Gastroesophageal sphincter (tissue), 4 donors: ENCODE data around the gene ATP6V0D1. TPM values are rescaled to one million over a fixed set of nuclear protein-coding genes. Genes with fewer than 3 reads are reported as not detected.

Experiments
- ATAC-seq: fragments of 150-250 bp; one replicate; pipeline ENCODE4 v1.9.1; 2016; ENCODE audit warnings: mild to moderate bottlenecking, moderate library complexity
- H3K27ac ChIP-seq, 4 donors: fragments of 200-600 bp; sonication (generic) in 3 of 4; 1 replicate in 3 of 4; 2 replicates in 1 of 4; pipeline ENCODE4 v1.5.1; 2016 to 2019
- H3K27me3 ChIP-seq: fragments of 200-600 bp; sonication (generic); one replicate; pipeline ENCODE4 v1.5.1; 2019
- H3K36me3 ChIP-seq, 2 donors: fragments of 200-600 bp; sonication (generic); one replicate each; pipeline ENCODE4 v1.5.1; 2019; ENCODE audit warnings: control low read depth in 1 of 2
- H3K4me1 ChIP-seq, 3 donors: fragments of 200-600 bp; sonication (generic); 1 replicate in 2 of 3; 2 replicates in 1 of 3; pipeline ENCODE4 v1.5.1; 2016 to 2019; ENCODE audit warnings: control low read depth in 2 of 3
- H3K4me3 ChIP-seq, 2 donors: fragments of 200-600 bp; sonication (generic); one replicate each; pipeline ENCODE4 v1.5.1; 2019; ENCODE audit warnings: mild to moderate bottlenecking in 1 of 2, moderate library complexity in 1 of 2
- H3K9me3 ChIP-seq, 3 donors: fragments of 200-600 bp; sonication (generic); one replicate each; pipeline ENCODE4 v1.5.1; 2017 to 2019; ENCODE audit warnings: control low read depth in 2 of 3
- EP300 ChIP-seq: sonication (generic); formaldehyde crosslinking; IDR thresholded peaks from one replicate; pipeline ENCODE4 v1.6.1; 2017; ENCODE audit warnings: antibody characterized with exemption, mild to moderate bottlenecking
- POLR2A ChIP-seq, 2 donors: fragments of 450-650 bp; IDR thresholded peaks; one replicate each; pipeline ENCODE4 v1.6.1; 2017; ENCODE audit warnings: antibody characterized with exemption in 2 of 2, mild to moderate bottlenecking in 2 of 2, moderate library complexity in 1 of 2
- POLR2AphosphoS5 ChIP-seq: sonication (generic); formaldehyde crosslinking; IDR thresholded peaks from one replicate; pipeline ENCODE4 v1.6.1; 2017; ENCODE audit warnings: antibody characterized with exemption
- WGBS, 2 donors: methylation state at CpG; one replicate each; pipeline ENCODE4 v1.1.5; 2018; ENCODE audit warnings: low coverage in 1 of 2; 5-methylcytosine and 5-hydroxymethylcytosine counted together
- total RNA-seq, 4 donors: library from RNA; depleted of rRNA; stranded (reverse); fragments of >200 nt; gene quantifications; one replicate each; pipeline ENCODE4 v1.1.0, GENCODE V29; 2016
- TF ChIP-seq, protein P1 (sequence below), 4 experiments: fragments of 200-600 bp in 2 of 4; fragments of 450-650 bp in 2 of 4; sonication (generic) in 1 of 4; IDR thresholded peaks; one replicate each; pipeline ENCODE4 v1.5.1; 2017 to 2019; ENCODE audit warnings: antibody characterized with exemption in 4 of 4, mild to moderate bottlenecking in 2 of 4, moderate library complexity in 2 of 4

The ATP6V0D1 gene
- total RNA-seq, 4 donors from 2014 or later = 94.2 to 145 (median 110) TPM

DNA sequence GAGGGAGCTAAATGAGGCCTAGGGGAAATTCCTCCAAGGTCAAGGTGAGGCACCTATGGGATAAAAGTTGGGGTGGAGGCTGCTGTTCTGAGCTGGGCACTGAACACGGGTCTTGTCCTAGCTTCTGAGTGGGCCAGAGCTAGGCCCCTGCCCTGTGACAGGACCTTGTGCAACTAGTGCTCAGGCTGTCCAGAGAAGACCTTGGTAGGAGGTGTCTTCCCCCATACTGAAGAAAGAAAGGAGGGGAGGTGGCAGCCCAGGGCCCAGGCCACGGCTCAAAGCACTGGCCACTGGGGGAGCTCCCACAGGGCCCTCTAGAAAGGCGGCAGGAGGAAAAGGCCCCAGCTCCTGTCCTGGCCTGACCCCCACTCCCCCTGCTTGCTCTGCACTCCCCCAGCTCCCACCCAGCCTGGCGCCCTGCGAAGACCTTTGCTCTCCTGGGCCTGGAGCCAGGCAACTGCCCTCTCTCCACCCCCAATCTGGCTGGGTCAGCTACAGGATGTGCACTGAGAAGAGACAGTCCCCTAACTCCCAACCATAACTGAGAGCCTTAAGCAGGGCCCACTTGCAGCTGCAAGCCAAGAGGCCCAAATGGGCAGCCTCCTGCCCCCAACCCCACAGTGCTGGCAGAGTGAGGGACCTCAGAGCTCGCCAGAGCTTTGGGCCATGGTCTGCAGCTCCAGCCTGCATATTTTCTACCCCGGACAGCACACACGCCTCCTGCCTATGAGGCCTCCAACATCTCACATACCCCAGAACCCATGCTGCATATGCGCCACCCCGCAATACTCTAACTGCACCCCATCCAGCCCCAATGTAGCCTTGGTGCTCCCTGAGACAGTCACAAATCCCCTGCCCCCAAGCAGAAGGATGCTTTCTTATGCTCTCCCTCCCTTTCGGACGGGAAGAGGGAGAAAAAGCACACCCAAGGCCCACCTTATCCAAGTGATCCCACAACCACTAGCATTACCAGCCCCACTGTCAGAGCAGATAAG is 34.7 kb downstream of the ATP6V0D1 start:
- peaks cover 0 to 98% (median 58%) of the 10 kb centered on the region in 3 donors for H3K4me1 ChIP-seq
- H3K27me3 ChIP-seq = no peaks in the 10 kb centered on the region
- WGBS, 2 donors = 75 to 78% methylated on average over 3 to 8 of the region's 12 CpGs
- ATAC-seq = no peak
- no peaks in the 10 kb centered on the region for H3K9me3 ChIP-seq
- TF ChIP-seq EP300 (no peak), POLR2A (IDR thresholded peaks at IDR 0.05) (no peak)
- peak overlapping the region in 3 of 4 donors; percentile 34 to 63 (median 51) for H3K27ac ChIP-seq
- H3K36me3 ChIP-seq = peaks cover 0 to 78% of the 10 kb centered on the region in 2 donors
- H3K4me3 ChIP-seq = no peak overlapping the region

GRCh38 chr16:67445441-67445912 is 35.5 kb downstream of the ATP6V0D1 start:
- Histone ChIP-seq H3K9me3 (no peaks in the 10 kb centered on the region), H3K4me1 (peaks cover 0 to 98% (median 53%) of the 10 kb centered on the region in 3 donors), H3K4me3 (no peak overlapping the region), H3K27me3 (no peaks in the 10 kb centered on the region), H3K27ac (peak overlapping the region in 1 of 4 donors; percentile 63), H3K36me3 (peaks cover 0 to 78% of the 10 kb centered on the region in 2 donors)
- TF ChIP-seq POLR2AphosphoS5 (no peak), POLR2A (IDR thresholded peaks at IDR 0.05) (no peak), EP300 (no peak)
- TF ChIP-seq, protein P1, sequence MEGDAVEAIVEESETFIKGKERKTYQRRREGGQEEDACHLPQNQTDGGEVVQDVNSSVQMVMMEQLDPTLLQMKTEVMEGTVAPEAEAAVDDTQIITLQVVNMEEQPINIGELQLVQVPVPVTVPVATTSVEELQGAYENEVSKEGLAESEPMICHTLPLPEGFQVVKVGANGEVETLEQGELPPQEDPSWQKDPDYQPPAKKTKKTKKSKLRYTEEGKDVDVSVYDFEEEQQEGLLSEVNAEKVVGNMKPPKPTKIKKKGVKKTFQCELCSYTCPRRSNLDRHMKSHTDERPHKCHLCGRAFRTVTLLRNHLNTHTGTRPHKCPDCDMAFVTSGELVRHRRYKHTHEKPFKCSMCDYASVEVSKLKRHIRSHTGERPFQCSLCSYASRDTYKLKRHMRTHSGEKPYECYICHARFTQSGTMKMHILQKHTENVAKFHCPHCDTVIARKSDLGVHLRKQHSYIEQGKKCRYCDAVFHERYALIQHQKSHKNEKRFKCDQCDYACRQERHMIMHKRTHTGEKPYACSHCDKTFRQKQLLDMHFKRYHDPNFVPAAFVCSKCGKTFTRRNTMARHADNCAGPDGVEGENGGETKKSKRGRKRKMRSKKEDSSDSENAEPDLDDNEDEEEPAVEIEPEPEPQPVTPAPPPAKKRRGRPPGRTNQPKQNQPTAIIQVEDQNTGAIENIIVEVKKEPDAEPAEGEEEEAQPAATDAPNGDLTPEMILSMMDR (IDR thresholded peaks at IDR 0.05) = no peak
- WGBS, 2 donors = 67% methylated on average over 1 of the region's 3 CpGs; no CpG with 5 or more reads in 1 of the 2 donors
- ATAC-seq = no peak

DNA sequence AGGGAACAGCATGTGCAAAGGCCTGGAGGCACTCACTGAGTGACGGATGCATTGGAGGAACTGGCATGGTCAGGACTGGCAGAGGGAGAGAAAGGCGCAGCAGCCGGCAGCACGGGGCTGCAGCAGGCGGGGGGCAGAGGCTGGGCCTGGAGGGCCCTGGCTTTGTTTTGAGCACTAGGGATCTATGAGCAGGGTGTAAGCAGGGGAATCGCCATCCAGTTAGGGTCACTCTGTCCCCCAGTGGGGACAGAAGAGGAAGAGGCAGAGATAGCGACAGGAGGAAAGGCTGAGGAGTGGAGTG is 35.9 kb downstream of the ATP6V0D1 start:
- 92% methylated on average over 7 of the region's 7 CpGs; no CpG with 5 or more reads in 1 of the 2 donors for WGBS, 2 donors
- H3K4me3 ChIP-seq = no peak overlapping the region
- H3K9me3 ChIP-seq = no peaks in the 10 kb centered on the region
- H3K4me1 ChIP-seq = peaks cover 0 to 98% (median 49%) of the 10 kb centered on the region in 3 donors
- TF ChIP-seq POLR2A (IDR thresholded peaks at IDR 0.05) = no peak
- H3K36me3 ChIP-seq = peaks cover 0 to 78% of the 10 kb centered on the region in 2 donors
- no peak for ATAC-seq
- peak overlapping the region in 1 of 4 donors; percentile 63 for H3K27ac ChIP-seq
- no peaks in the 10 kb centered on the region for H3K27me3 ChIP-seq

GRCh38 chr16:67444259-67445125 is 36.5 kb downstream of the ATP6V0D1 start:
- ATAC-seq = no peak
- WGBS, 2 donors = 0% methylated on average over 1 of the region's 22 CpGs; no CpG with 5 or more reads in 1 of the 2 donors
- Histone ChIP-seq H3K27ac (peak overlapping the region in 3 of 4 donors; percentile 53 to 70 (median 63)), H3K36me3 (peaks cover 0 to 78% of the 10 kb centered on the region in 2 donors), H3K9me3 (no peaks in the 10 kb centered on the region), H3K27me3 (no peaks in the 10 kb centered on the region), H3K4me3 (no peak overlapping the region), H3K4me1 (peaks cover 0 to 93% (median 46%) of the 10 kb centered on the region in 3 donors)
- TF ChIP-seq POLR2A (IDR thresholded peaks at IDR 0.05) = no peak
- TF ChIP-seq, protein P1 (IDR thresholded peaks at IDR 0.05) = no peak
- no peak for TF ChIP-seq EP300
- TF ChIP-seq POLR2AphosphoS5 = no peak

DNA sequence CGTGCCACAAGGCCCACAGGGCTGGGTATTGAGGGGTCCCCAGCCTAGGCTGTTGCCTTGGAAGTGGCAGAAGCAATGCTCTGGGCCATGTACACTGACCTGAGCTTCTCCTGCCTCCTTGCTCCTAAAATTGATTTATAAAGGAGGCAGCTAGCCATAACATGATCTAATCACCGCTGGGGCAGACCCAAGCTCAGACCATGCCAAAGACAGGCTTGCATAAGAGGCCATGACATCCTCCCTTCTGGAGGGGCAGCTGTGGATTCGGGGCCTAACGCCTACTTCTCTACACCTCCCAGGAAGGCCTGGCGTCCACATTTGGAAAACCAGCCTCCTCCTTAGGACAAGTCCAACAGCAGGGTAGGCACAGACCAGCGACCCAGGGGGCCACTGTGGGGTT is 37.7 kb downstream of the ATP6V0D1 start:
- Histone ChIP-seq H3K36me3 (peaks cover 0 to 79% of the 10 kb centered on the region in 2 donors), H3K27ac (peak overlapping the region in 3 of 4 donors; percentile 54 to 70 (median 63)), H3K4me3 (no peak overlapping the region)

More for the DNA sequence above, 37.7 kb downstream of the ATP6V0D1 start:
- TF ChIP-seq, protein P1 (IDR thresholded peaks at IDR 0.05) = no peak
- TF ChIP-seq EP300 (no peak), POLR2AphosphoS5 (peak; percentile 31), POLR2A (IDR thresholded peaks at IDR 0.05) (no peak)
- peak; percentile 85 for ATAC-seq
- H3K4me1 ChIP-seq = peaks cover 0 to 81% (median 40%) of the 10 kb centered on the region in 3 donors
- H3K9me3 ChIP-seq = no peaks in the 10 kb centered on the region
- WGBS, 2 donors = 40 to 67% methylated on average over 1 of the region's 6 CpGs
- H3K27me3 ChIP-seq = no peaks in the 10 kb centered on the region
